Activated naive CD4-positive, alpha-beta T cell (primary cell): Measurements from ENCODE around the gene ELOVL6.
A peak's percentile ranks its signal among the peaks of the same experiment; 100 is the strongest.
"Not testable (repeated sequence)": the region's sequence is repeated elsewhere in the genome, so short reads cannot be mapped to it uniquely, and the experiment has no call there.

Experiments
- DNase-seq, 4 experiments: peaks; one replicate each; lab custom pipeline; 2025; lab: John Stamatoyannopoulos, UW

The ELOVL6 gene

DNA sequence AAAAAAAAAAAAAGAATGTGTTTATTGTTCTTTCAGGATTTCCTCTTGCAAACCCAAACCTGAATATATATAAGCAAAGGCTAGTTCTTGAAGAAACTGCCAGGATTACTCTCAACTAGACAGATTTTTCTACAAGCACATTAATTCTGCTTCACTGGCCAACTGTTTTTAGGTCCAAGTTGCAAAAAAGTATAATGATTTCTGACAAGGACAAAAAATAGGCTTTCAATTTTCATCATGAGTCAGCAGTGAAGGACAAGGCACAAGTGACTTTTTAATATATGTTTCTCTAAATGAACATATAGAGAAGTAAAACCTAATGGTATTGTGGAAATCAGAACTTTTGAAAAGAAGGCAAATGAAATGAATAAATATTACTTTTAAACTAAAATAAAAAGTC lies 73.7 kb downstream of the ELOVL6 start:
- DNase-seq, result no peak

DNA sequence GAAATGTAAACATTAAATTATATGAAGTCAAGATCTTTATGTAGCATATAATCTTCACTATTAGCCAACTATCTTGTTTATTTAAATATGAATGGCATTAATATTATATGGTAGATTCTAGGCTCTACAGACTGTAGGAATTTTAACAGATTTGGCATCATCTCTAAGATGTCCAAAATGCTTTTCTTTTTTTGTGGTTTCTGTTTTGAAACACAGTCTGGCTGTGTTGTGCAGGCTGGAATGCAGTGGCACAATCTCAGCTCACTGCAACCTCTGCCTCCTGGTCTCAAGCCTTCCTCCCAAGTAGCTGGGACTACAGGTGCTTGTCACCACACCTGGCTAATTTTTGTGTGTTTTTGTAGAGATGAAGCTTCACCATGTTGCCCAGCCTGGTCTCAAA lies 76.2 kb downstream of the ELOVL6 start:
- DNase-seq, result no peak

DNA sequence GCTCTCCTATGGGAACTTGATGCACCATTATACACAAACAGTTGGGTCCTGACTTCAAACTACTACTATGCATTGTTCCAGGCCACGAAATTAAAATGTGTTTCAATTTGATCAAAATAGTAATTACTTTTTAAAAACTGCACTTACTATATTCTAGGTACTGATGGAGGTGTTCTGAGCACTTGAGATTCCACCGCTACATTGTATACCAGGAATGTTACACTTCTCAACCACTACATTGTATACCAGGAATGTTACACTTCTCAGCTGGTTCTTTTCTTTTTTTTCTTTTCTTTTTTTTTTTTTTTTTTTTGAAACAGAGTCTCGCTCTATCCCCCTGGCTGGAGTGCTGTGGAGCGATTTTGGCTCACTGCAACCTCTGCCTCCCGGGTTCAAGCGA lies 77.9 kb downstream of the ELOVL6 start:
- no peak for DNase-seq

DNA sequence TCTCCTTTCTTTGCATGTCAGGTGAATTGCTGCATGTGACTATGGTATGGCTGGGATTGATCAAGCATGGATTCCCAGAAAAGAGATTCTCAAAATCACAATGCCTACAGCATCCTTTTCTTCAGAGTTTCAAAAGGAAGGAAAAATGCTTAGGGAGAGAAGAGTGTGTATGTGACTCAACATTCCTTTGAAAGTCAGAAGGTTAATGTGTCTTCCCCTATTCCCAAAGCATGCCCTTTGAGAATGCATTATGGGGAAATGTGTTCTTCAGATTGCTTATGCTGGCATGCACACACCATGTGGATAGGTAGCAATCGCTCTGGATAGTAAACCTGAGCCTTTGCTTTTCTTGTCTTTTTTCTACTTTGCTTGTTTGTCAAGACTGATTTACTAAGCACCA lies 78.5 kb downstream of the ELOVL6 start:
- DNase-seq, result no peak

DNA sequence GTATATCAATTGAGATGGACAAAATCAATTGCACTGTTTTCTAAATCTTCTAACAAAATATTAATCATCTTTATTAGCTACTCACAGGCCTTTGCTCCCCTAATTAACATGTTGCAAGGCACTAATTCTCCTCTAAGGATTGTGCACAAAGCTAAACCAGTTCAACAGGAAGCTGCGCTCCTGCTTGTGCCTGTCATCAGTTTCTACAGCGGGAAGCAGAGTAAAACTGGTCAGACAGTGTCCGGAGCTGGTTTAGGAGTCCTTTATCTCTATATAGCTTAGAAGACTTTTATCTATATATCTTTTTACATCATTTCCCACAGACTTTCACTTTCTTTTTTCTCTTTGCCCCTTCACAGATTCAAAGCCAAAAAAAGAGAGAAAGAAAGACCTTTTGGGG lies 79.1 kb downstream of the ELOVL6 start:
- no peak for DNase-seq

DNA sequence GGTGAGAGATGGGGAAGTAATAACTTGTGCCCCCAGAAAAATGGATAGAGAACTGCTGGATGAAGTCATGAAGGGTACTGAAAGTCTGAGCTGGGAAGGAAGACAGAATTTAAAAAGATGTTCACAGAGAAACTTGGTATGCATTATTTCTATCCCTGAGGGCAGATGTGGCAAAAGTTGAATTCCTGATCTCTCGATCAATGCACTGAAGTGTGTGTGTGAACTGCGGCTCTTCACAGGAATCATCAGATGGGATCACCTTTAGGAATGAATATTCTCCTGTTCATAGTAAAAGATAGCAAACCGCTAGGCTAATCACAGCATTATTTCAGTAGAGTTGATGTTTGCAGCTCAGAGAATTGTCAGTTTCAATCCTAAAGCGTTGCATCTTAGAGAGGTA lies 86.4 kb downstream of the ELOVL6 start:
- no peak for DNase-seq

DNA sequence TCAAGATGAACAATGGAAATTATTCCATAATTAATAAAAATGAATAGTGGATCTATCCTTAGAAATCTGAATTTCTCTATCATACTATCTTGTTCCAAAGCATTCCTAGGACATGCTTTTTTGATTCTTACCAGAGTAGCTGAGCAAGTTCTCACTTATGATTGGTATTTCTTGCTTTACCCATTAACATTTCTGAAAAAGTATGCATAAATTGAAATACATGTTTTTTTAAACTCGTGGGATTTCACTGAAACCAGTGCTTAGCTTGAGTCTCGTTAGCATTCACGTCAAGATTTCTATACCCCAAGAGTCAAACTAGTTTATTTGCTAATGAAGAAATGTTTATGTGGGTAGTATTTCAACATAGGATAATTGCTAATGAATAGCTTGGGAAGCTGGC lies 89.0 kb downstream of the ELOVL6 start:
- no peak for DNase-seq

DNA sequence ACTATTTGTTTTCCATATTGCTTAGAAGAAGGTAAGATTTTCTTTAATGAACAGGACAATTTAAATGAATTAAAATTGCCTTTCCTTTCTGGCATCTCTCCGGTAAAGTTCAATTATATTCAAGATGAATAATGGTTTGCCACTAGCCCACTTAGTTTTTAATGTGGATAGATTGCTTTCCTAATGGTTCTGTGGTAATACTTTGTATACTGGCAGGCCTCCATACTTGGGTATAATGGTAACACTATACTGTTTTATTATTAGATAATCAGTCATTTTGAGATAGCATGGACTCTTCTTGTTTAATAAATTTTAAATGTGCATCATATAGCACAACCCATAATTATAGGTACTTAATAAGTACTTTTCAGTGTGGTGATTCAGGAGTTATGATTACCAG lies 89.5 kb downstream of the ELOVL6 start:
- DNase-seq, result no peak

DNA sequence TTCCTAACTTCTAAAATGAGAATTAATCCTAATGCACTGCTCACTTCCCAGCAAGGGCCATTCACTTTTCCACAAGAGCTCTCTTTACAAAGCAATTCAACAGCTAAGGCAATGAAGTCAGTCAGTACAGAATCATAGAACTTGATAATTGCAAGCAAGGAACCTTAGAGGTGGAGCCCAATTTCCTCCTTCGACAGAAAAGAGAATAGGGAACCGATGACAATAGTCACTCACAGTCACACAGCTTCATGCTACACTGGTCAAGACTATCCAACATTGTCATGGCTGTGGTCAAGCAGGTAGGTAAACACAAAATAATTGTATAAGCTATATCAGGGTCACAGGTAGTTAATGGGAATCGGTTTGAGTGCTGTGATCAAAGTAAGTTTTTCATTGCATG lies 90.0 kb downstream of the ELOVL6 start:
- no peak for DNase-seq

DNA sequence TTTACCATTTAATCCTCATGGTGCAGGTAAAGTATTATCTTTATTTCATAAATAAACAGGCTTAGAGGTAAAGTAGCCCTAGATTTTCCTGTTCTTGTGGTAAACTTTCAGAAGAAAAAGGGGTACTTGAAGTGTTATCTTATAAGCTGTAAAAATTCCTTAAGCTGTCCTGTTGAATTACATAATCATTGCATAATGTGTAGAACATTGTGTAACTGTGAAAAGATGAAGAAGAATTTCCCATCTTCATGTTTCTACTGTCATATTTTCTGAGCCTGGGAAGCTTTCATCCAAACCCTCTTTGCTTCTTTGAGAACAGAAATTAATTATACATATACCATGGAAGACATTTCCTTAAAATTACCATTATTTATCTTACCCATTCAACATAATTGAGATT lies 90.5 kb downstream of the ELOVL6 start:
- no peak for DNase-seq

DNA sequence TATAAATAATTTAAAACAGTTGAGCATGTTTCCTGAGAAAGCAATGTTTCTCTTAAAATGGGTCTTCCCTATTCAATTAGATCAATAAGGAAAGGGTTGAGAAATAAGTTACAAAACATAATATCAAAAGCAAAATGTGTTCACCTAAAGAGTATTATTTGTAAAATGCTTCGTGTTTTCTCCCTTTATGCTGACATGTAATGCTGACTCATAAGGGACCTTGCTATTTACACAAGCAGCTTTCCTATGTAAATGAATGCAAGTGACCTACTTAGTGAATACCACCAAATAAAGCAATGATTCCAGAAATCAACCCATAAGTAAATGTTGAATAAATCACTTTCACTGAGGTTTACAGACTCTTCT lies 91.5 kb downstream of the ELOVL6 start:
- DNase-seq, result no peak

DNA sequence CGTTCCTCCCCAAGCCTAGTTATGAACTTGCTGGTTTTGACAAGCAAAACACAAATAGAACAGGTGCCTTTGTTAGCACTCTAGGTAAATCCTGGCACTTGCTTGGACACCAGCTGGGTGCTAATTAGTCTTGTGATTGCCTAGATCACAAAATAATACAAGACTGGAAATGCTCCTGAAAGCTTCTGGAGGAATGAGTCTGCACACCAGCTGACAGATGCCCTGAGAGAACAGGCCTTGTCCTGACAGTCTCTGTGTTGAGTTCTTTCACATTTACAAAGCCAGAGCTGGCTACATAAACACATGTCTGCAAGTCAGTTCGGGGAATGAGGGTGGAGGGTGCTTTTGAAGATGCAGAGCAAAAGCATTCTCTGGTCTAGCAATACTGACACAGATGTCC lies 93.8 kb downstream of the ELOVL6 start:
- DNase-seq, result no peak

DNA sequence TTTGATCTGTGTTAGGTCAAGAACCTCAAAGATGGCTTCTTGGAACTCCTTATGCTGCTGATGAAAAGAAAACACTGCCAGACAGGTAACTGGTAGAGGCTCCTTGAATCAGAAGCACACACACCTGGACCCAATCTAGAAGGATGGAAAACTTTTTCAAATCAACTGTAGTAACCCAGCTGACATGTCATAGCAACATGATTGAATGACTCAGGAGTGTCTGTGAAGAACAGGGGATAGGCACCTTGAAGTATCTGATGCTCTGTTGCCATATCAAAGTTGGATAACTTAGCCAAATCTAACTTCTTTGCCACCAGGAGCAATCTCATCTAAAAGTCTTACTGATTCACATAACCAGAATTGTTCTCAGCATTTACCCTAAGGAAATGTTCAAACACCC lies 98.8 kb downstream of the ELOVL6 start:
- no peak for DNase-seq

DNA sequence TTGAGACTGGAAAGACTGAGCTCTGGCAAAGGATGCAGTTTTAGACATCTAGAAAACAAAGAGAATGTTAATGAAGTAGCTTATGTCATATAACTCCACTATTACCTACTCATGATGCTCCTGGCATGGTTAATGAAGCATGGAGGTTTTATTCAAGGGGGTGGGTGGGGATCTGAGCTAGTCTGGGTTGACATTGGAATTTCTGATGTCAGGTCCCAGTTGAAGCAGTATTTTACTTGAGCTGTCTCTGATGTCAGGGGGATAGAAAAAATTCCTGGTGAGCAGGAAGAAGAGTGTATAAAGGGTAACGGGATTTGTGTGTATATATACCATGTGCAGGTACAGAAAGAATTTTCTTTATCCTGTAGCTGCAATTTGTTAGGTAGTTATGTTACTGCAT lies 102.0 kb downstream of the ELOVL6 start:
- no peak for DNase-seq

DNA sequence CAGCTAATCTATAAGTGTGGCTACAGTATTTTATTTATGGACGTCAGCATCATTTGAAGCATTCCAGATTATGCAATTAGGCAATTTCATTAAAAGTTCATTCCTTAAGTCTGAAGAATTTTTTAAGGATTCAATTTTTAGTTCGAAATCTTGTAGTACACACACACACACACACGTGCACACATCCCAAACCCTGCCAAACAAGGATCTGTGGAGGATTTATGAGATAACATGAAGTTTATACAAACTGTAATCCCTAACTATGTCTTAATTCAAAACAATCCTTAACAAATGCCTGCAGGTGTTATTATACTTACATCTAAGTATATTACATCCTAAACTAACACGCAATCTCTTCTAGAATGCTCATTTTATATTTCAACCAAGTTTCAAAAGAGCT lies 105.8 kb downstream of the ELOVL6 start:
- DNase-seq, result no peak

DNA sequence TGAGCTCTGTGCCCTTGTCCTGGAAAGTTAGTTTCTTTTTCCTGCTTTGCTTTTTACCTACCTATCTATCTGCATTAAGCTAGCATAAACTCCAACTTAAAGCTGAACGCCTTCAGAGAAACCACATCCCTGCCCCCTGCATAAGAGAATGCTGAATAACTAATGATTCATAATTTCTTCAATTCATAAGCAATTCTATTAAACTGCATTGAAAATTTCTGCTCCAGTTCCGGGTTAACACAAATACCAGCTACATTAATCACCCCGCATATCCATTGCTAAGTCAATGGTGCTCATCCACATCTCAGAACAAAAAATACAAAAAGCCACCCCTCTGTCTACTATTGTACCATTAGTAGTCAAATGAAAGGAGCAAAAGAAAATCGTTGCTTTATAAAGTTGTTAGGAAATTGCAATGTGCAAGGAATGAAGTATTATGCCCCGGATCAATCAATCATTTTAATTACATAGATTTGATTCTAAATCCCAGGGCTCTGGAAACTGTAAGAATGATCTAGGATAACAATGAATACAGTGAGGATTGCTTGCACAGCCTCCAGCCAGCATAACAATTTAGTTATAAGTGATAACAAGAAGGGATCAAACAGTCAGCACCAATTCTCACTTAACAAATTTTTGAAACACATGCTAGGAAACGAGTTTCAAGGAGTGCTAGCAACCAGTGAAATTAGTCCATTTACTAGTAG lies 106.8 kb downstream of the ELOVL6 start:
- no peak for DNase-seq

DNA sequence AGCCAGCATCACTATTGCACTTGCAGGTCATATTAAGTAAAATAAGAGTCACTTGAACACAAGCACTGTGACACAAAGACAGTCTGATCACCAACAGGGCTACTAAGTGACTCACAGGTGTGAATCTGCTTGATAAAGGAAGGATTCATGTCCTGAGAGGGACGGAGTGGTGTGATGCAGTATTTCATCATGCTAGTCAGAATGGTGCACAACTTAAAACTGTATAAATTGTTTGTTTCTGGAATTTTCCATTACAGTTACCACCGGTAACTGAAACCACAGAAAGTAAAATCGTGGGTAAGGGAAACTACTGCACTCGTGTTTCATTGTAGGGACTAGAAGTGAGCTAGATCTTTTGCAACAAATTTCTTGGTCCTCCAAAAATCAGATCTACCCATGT lies 109.7 kb downstream of the ELOVL6 start:
- no peak for DNase-seq

DNA sequence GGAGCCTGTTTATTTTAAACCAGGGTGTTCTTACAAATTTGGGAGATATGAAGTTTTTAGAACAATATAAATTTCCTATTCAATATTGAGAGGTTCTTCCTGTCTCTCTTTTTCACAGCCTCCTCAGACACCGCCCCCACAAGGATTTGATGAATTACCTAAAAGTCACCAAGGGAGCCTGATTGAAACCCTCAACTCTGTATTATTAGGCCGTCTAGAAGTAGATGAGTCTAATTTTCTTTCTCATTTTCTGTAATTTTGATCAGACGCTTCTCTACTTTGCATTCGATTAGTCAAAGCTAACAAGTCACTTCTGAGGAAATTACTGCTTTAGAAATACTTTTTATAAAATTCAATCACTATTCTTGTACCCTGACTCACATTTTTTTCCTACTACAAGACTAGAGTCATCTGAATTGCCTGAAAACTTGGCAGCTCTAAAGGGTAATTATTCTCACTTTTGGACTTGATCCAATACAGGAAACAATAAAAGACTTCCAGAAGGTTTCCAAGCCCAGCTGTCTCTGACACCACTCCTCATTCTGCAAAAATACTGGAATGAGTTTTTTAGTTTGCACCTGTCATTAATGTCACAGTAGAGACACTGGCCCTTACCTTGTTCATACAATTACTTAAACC lies 111.2 kb downstream of the ELOVL6 start:
- DNase-seq, result no peak

DNA sequence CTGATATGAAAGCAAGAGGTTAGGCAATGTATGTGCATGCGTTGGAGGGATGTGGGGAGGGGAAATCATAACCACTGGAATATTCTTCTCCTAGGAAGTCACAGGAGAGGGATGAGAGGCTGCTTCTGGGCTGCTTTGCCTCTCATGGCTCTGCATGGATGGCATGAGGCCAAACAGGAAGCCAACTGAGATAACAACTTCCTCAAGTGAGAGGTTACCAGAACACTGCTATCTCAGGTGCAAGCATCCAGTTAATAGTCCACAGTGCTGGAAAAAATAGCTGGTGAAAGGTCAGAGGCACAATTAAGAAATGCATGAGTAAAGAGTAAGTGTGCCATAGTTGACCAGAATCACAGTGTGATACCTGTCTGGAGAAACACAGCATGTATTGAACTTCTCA lies 113.3 kb downstream of the ELOVL6 start:
- DNase-seq, result peak in 2 of 4 experiments; percentile 3 to 5

DNA sequence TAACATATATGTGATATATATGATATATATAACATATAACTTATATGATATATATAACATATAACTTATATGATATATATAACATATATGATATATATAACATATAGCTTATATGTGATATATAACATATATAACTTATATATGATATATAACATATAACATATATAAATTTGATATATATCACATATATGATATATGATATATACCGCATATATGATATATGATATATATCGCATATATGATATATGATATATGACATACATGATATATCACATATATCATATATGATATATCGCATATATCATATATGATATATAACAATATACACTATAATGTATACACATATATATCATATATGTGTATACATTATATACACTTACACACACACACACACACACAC lies 114.3 kb downstream of the ELOVL6 start:
- DNase-seq, result no peak

DNA sequence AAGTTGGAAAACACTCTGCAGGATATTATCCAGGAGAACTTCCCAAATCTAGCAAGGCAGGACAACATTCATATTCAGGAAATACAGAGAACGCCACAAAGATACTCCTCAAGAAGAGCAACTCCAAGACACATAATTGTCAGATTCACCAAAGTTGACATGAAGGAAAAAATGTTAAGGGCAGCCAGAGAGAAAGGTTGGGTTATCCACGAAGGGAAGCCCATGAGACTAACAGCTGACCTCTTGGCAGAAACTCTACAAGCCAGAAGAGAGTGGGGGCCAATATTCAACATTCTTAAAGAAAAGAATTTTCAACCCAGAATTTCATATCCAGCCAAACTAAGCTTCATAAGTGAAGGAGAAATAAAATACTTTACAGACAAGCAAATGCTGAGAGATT lies 120.3 kb downstream of the ELOVL6 start:
- not testable (repeated sequence) for DNase-seq

DNA sequence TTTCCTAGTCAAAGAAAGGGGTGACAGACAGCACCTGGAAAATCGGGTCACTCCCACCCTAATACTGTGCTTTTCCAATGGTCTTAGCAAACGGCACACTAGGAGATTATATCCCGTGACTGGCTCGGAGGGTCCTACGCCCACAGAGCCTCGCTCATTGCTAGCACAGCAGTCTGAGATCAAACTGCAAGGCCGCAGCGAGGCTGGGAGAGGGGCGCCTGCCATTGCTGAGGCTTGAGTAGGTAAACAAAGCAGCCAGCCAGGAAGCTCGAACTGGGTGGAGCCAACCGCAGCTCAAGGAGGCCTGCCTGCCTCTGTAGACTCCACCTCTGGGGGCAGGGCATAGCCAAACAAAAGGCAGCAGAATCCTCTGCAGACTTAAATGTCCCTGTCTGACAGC lies 121.6 kb downstream of the ELOVL6 start:
- DNase-seq, result not testable (repeated sequence)

DNA sequence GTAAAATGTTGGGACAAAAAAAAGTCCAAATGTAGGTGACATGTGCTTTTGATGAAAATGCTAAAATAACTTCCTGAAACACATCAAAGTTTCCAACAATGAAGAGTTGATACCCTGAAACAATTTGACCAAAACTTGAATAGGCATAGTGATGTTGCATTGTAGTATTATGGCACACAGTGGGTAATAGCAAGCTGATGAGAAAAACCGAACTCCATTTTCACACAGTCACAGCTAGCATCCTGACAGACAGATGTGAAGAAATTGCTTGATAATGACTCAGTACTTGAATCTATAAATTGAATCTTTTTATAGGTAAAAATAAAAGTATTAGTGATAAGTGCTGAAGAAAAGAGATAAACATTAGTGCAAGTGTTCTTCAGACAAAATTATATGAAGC lies 122.5 kb downstream of the ELOVL6 start:
- no peak for DNase-seq

DNA sequence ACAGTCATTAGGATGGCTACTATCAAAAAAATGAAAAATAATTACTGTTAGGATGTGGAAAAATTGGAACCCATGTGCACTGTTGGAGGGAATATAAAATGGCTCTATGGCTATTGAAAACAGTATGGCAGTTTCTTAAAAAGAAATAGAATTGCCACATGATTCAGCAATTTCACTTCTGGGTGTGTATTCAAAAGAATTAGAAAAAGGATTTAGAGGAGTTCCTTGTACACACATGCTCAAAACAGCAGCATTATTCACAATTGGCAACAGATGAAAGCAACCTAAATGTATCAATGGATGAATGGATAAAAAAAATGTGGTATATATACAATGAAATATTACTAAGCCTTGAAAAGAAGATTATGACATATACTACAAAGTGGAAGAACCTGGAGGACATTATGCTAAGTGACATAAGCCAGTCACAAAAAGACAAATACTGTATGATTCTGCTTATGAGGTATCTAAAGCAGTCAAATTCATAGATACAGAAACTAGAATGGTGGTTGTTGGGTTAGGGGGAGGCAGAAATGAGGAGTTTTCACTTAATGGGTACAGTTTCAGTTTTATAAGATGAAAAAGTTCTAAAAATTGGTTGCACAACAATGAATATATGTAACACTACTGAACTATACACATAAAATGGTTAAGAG lies 123.2 kb downstream of the ELOVL6 start:
- DNase-seq, result no peak
